Measurements from ENCODE around the gene MORN1.

GRCh38 chr1:2396476-2396875 lies 5.1 kb upstream of the MORN1 start:
- TF ChIP-seq CTCF (IDR thresholded peaks at IDR 0.05; ENCODE audit: low read depth, low read length, poor library complexity, severe bottlenecking), result no peak
- no peak for TF ChIP-seq EZH2phosphoT487 (IDR thresholded peaks at IDR 0.05; ENCODE audit: borderline replicate concordance, low read length)
